Heart left ventricle (tissue), 16 donors: Measurements from ENCODE around the gene EIF4E1B. TPM values are rescaled to one million over a fixed set of nuclear protein-coding genes. Genes with fewer than 3 reads are reported as not detected.

Experiments
- ATAC-seq, 4 donors: fragments of 200-7000 bp; cut with Tn5 transposase; one replicate each; pipeline ENCODE4 v1.9.1; 2020 to 2022; ENCODE audit warnings: moderate library complexity in 4 of 4, mild to moderate bottlenecking in 3 of 4, moderate number of reproducible peaks in 1 of 4
- DNase-seq, 5 donors: peaks; one replicate each; pipeline ENCODE4 v3.0.0-alpha.2; 2020
- H3K27ac ChIP-seq, 12 donors: fragments of 200-600 bp; sonication (generic) in 4 of 12; one replicate each; pipeline versions ENCODE4 v1.5.0 to v1.8.0; 2016 to 2022; ENCODE audit warnings: mild to moderate bottlenecking in 2 of 12
- H3K27me3 ChIP-seq, 9 donors: fragments of 200-600 bp; sonication (generic) in 2 of 9; one replicate each; pipeline versions ENCODE4 v1.5.1 to v1.8.0; 2016 to 2022; ENCODE audit warnings: mild to moderate bottlenecking in 3 of 9
- H3K36me3 ChIP-seq, 9 donors: fragments of 200-600 bp; sonication (generic) in 2 of 9; one replicate each; pipeline versions ENCODE4 v1.5.0 to v1.8.0; 2018 to 2022; ENCODE audit warnings: mild to moderate bottlenecking in 2 of 9
- H3K4me1 ChIP-seq, 12 donors: fragments of 200-600 bp; sonication (generic) in 4 of 12; one replicate each; pipeline versions ENCODE4 v1.5.0 to v1.8.0; 2016 to 2022; ENCODE audit warnings: mild to moderate bottlenecking in 3 of 12
- H3K4me3 ChIP-seq, 12 donors: fragments of 200-600 bp; sonication (generic) in 4 of 12; one replicate each; pipeline versions ENCODE4 v1.5.0 to v1.8.0; 2017 to 2022; ENCODE audit warnings: mild to moderate bottlenecking in 9 of 12, moderate library complexity in 4 of 12
- H3K9me3 ChIP-seq, 12 donors: fragments of 200-600 bp; sonication (generic) in 4 of 12; one replicate each; pipeline versions ENCODE4 v1.5.0 to v1.8.0; 2016 to 2022; ENCODE audit warnings: mild to moderate bottlenecking in 1 of 12
- POLR2A ChIP-seq, 2 donors: fragments of 450-650 bp; IDR thresholded peaks; one replicate each; pipeline ENCODE4 v1.6.1; 2017; ENCODE audit warnings: antibody characterized with exemption in 2 of 2, mild to moderate bottlenecking in 2 of 2, moderate library complexity in 2 of 2
- WGBS, 4 donors: extraction: QIAGEN DNeasy Blood & Tissue Kit in 2 of 4; methylation state at CpG; one replicate each; pipeline versions ENCODE4 v1.1.5 to v1.1.7; 2013 to 2018; 5-methylcytosine and 5-hydroxymethylcytosine counted together
- intact Hi-C, 10 donors: fragments of 100-400 bp; cut with DNase I; formaldehyde crosslinking; loops; one replicate each; pipeline versions ENCODE4 v1.11.1 to v1.14.2; 2022
- polyA plus RNA-seq, 2 donors: library from polyadenylated mRNA; stranded (reverse); fragments of 200-250 nt; gene quantifications; one replicate each; pipeline ENCODE4 v1.2.3, GENCODE V29; 2013
- total RNA-seq, 9 donors: library from RNA; depleted of rRNA in 2 of 9; stranded (reverse); fragments of >200 nt in 2 of 9; fragmentation: NEBNext Ultra II Directional in 3 of 9; extraction: Animal tissue kit (Norgen Biotek cat#: 25700) in 3 of 9; gene quantifications; one replicate each; pipeline versions ENCODE4 v1.1.0 to v1.2.4, GENCODE V29; 2016 to 2023
- TF ChIP-seq, protein P1 (sequence below), 12 donors: fragments of 200-600 bp; sonication (generic) in 4 of 12; IDR thresholded peaks; one replicate each; pipeline versions ENCODE4 v1.5.0 to v1.8.0; 2018 to 2022; ENCODE audit warnings: antibody characterized with exemption in 12 of 12, mild to moderate bottlenecking in 5 of 12
- donor health status: ischemic (EF 13 %, LVEDD 7.1; RV severe dilation, severe dysfunction).
- donor health status: healthy with polysubstance abuse.
- donor health status: DM: no; HTN: yes; CAD: no.
- donor health status: DM: no; HTN: no; CAD: no.
- donor health status: ischemic (EF 25% LVEDD 6.9; RV normal size, moderate dysfunction).
- donor health status: ischemic (EF 25% LVEDD 5.7; RV mildly dilated, moderate dysfunction).
- donor health status: healthy.
- donor health status: DM: yes; HTN: yes; CAD: no.
- donor health status: ischemic (EF 35%, LVEDD 5.7; RV mildly dilated, moderate dysfunction).
- donor health status: nonischemic (EF 11% LVEDD 7.7; RV severe dilation, severe dysfunction).
- donor health status: DM: yes; HTN: yes; CAD: no.
- donor health status: PGD.
- donor health status: ischemic (EF 29% LVEDD 5.4; RV normal size, mild dysfunction).
- donor health status: nonischemic (EF 23%, LVEDD 6.1; RV moderate dilation, normal function).

Gene EIF4E1B
- total and polyA plus RNA-seq, 11 donors, result not detected

- H3K27me3 ChIP-seq, result no peaks in the 10 kb centered on the region
- intact Hi-C loops, result loop anchor here in 7 of 10 donors (2.0 to 10.0 kb wide), 4 partner anchors 67 to 279 kb away; partner anchors contain the start of genes ARL10 (in 1 of the 7) and KIAA1191 (in 1 of the 7)
- H3K4me1 ChIP-seq, result peaks cover 0 to 27% (median 15%) of the 10 kb centered on the region in 12 donors
- no peak overlapping the region for H3K27ac ChIP-seq
- H3K36me3 ChIP-seq, result no peaks in the 10 kb centered on the region
- no peak overlapping the region for H3K4me3 ChIP-seq
- no peaks in the 10 kb centered on the region for H3K9me3 ChIP-seq
- whole genome bisulfite sequencing, 4 donors, result 68 to 88% (median 69%) methylated on average over 9 of the region's 9 CpGs
- ATAC-seq (no peak), DNase-seq (no peak)
- TF ChIP-seq POLR2A (IDR thresholded peaks at IDR 0.05), result no peak
- TF ChIP-seq, protein P1, sequence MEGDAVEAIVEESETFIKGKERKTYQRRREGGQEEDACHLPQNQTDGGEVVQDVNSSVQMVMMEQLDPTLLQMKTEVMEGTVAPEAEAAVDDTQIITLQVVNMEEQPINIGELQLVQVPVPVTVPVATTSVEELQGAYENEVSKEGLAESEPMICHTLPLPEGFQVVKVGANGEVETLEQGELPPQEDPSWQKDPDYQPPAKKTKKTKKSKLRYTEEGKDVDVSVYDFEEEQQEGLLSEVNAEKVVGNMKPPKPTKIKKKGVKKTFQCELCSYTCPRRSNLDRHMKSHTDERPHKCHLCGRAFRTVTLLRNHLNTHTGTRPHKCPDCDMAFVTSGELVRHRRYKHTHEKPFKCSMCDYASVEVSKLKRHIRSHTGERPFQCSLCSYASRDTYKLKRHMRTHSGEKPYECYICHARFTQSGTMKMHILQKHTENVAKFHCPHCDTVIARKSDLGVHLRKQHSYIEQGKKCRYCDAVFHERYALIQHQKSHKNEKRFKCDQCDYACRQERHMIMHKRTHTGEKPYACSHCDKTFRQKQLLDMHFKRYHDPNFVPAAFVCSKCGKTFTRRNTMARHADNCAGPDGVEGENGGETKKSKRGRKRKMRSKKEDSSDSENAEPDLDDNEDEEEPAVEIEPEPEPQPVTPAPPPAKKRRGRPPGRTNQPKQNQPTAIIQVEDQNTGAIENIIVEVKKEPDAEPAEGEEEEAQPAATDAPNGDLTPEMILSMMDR (IDR thresholded peaks at IDR 0.05), result no peak
Observed at GRCh38 chr5:176644294-176644693, 13.8 kb downstream of the EIF4E1B start.

- WGBS, 4 donors, result 90 to 93% (median 91%) methylated on average over 18 to 22 of the region's 22 CpGs
- Histone ChIP-seq H3K36me3 (no peaks in the 10 kb centered on the region), H3K27me3 (no peaks in the 10 kb centered on the region), H3K4me1 (peaks cover 0 to 30% (median 15%) of the 10 kb centered on the region in 12 donors), H3K4me3 (no peak overlapping the region), H3K27ac (no peak overlapping the region), H3K9me3 (no peaks in the 10 kb centered on the region)
- DNase-seq, result no peak
- intact Hi-C loops, result loop anchor here in 8 of 10 donors (2.0 to 10.0 kb wide), 5 partner anchors 68 to 280 kb away; partner anchors contain the start of genes ARL10 (in 1 of the 8) and KIAA1191 (in 1 of the 8)
- TF ChIP-seq, protein P1 (IDR thresholded peaks at IDR 0.05), result no peak
- TF ChIP-seq POLR2A (IDR thresholded peaks at IDR 0.05), result no peak
- ATAC-seq, result no peak
Observed at GRCh38 chr5:176644878-176645670, 14.6 kb downstream of the EIF4E1B start.

- TF ChIP-seq POLR2A (IDR thresholded peaks at IDR 0.05), result no peak
- TF ChIP-seq, protein P1 (IDR thresholded peaks at IDR 0.05), result no peak
- DNase-seq, result no peak
- Histone ChIP-seq H3K4me1 (peaks cover 0 to 32% (median 14%) of the 10 kb centered on the region in 12 donors), H3K4me3 (peak overlapping the region in 7 of 12 donors; percentile 54 to 96 (median 85)), H3K27ac (peak overlapping the region in 11 of 12 donors; percentile 53 to 88 (median 81)), H3K36me3 (no peaks in the 10 kb centered on the region), H3K27me3 (no peaks in the 10 kb centered on the region), H3K9me3 (no peaks in the 10 kb centered on the region)
- no peak for ATAC-seq
- WGBS, 4 donors, result 92 to 98% (median 96%) methylated on average over 6 to 7 of the region's 7 CpGs
- intact Hi-C loops, result loop anchor here in 6 of 10 donors (2.0 to 10.0 kb wide), 4 partner anchors 71 to 281 kb away; partner anchors contain the start of genes ARL10 (in 1 of the 6) and KIAA1191 (in 1 of the 6)
Observed at GRCh38 chr5:176646049-176646706, 15.7 kb downstream of the EIF4E1B start.

GRCh38 chr5:176646707-176647029, 16.2 kb downstream of the EIF4E1B start:
- peak overlapping the region in 11 of 12 donors; percentile 26 to 96 (median 81) for H3K4me3 ChIP-seq
- WGBS, 4 donors, result 21 to 26% (median 23%) methylated on average over 8 to 11 of the region's 11 CpGs
- intact Hi-C loops, result loop anchor here in 6 of 10 donors (2.0 to 10.0 kb wide), 4 partner anchors 72 to 282 kb away; partner anchors contain the start of genes ARL10 (in 1 of the 6) and KIAA1191 (in 1 of the 6)

More at GRCh38 chr5:176646707-176647029, 16.2 kb downstream of the EIF4E1B start:
- H3K27me3 ChIP-seq, result no peaks in the 10 kb centered on the region
- DNase-seq (no peak), ATAC-seq (no peak)
- H3K9me3 ChIP-seq, result no peaks in the 10 kb centered on the region
- no peak for TF ChIP-seq POLR2A (IDR thresholded peaks at IDR 0.05)
- TF ChIP-seq, protein P1 (IDR thresholded peaks at IDR 0.05), result no peak
- peak overlapping the region in 11 of 12 donors; percentile 53 to 88 (median 81) for H3K27ac ChIP-seq
- no peaks in the 10 kb centered on the region for H3K36me3 ChIP-seq
- peaks cover 0 to 32% (median 14%) of the 10 kb centered on the region in 12 donors for H3K4me1 ChIP-seq
